ENCODE results near the gene TPRN. TPM values are rescaled to one million over a fixed set of nuclear protein-coding genes. Genes with fewer than 3 reads are reported as not detected.
A peak's percentile ranks its signal among the peaks of the same experiment; 100 is the strongest.

TPRN gene
- polyA plus RNA-seq, 1 of the 3 experiments (the other 2 are of a cell fraction) = 5.2 TPM

- Histone ChIP-seq H3F3A (replicated peaks; ENCODE audit: insufficient read depth) (peaks cover 4% of the 10 kb centered on the region), H3K9me3 (no peaks in the 10 kb centered on the region), H3K9ac (no peak overlapping the region), H3K27me3 (ENCODE audit: insufficient read depth) (no peaks in the 10 kb centered on the region), H4K20me1 (ENCODE audit: insufficient read depth) (no peaks in the 10 kb centered on the region), H3K36me3 (replicated peaks in 1 of 2; ENCODE audit: control insufficient read depth in 1 of 2, insufficient read depth in 2 of 2, low read length in 1 of 2) (peaks cover 0 to 1% of the 10 kb centered on the region in 2 experiments), H3K79me2 (ENCODE audit: insufficient read depth) (no peaks in the 10 kb centered on the region), H2AFZ (ENCODE audit: low read depth) (no peak overlapping the region), H3K4me1 (ENCODE audit: control insufficient read depth in 1 of 2, insufficient read depth in 2 of 2, low read depth in 1 of 2, low read length in 1 of 2) (peaks cover 5 to 19% of the 10 kb centered on the region in 2 experiments; a peak in 1 of 4 replicates), H3K9me2 (no peaks in the 10 kb centered on the region), H3K4me3 (ENCODE audit: low read depth in 2 of 2, low read length in 1 of 2) (peak overlapping the region in 1 of 2 experiments; percentile 56; a peak in 2 of 4 replicates), H3K27ac (ENCODE audit: low read depth in 2 of 2, low read length in 1 of 2) (no peak overlapping the region; a peak in 1 of 4 replicates), H3K4me2 (peak overlapping the region; percentile 73; the same call in 1 of the 2 replicates)
- 76% methylated on average over 7 of the region's 14 CpGs for WGBS (ENCODE audit: low lambda C conversion rate)
- ChIA-PET CTCF (interaction anchor here (0.9 to 7.7 kb wide), 4 partner anchors 16 to 103 kb away, joined by 3 to 95 read pairs (median 3); no protein-coding TSS in a partner anchor), POLR2A (interaction anchor here (1.1 to 2.9 kb wide), 2 partner anchors 20 to 91 kb away, joined by 3 to 12 read pairs; no protein-coding TSS in a partner anchor)
- TF ChIP-seq JUND (IDR thresholded peaks at IDR 0.05) = no peak
- no peak for TF ChIP-seq RCOR1 (IDR thresholded peaks at IDR 0.05; ENCODE audit: low read length)
- TF ChIP-seq MAX (IDR thresholded peaks at IDR 0.05; ENCODE audit: low read depth) = no peak
- no peak for TF ChIP-seq SMC3 (IDR thresholded peaks at IDR 0.05; ENCODE audit: low read depth, low read length)
- TF ChIP-seq CTCF (IDR thresholded peaks at IDR 0.05) = no peak
- DNase-seq = no peak
Measured at GRCh38 chr9:137221095-137221505, 20.6 kb upstream of the TPRN start.

GRCh38 chr9:137220317-137221094 is 20.0 kb upstream of the TPRN start:
- Histone ChIP-seq H2AFZ (ENCODE audit: low read depth) (no peak overlapping the region), H3K9me3 (no peaks in the 10 kb centered on the region), H3K27me3 (ENCODE audit: insufficient read depth) (no peaks in the 10 kb centered on the region), H3K4me1 (ENCODE audit: control insufficient read depth in 1 of 2, insufficient read depth in 2 of 2, low read depth in 1 of 2, low read length in 1 of 2) (peaks cover 5 to 17% of the 10 kb centered on the region in 2 experiments; a peak in 1 of 4 replicates), H3K79me2 (ENCODE audit: insufficient read depth) (no peaks in the 10 kb centered on the region), H3K9ac (no peak overlapping the region), H3K36me3 (replicated peaks in 1 of 2; ENCODE audit: control insufficient read depth in 1 of 2, insufficient read depth in 2 of 2, low read length in 1 of 2) (peaks cover 0 to 6% of the 10 kb centered on the region in 2 experiments), H3F3A (replicated peaks; ENCODE audit: insufficient read depth) (no peaks in the 10 kb centered on the region), H3K4me2 (no peak overlapping the region), H3K4me3 (ENCODE audit: low read depth in 2 of 2, low read length in 1 of 2) (no peak overlapping the region), H3K27ac (ENCODE audit: low read depth in 2 of 2, low read length in 1 of 2) (no peak overlapping the region), H4K20me1 (ENCODE audit: insufficient read depth) (no peaks in the 10 kb centered on the region), H3K9me2 (no peaks in the 10 kb centered on the region)
- WGBS (ENCODE audit: low lambda C conversion rate) = 95% methylated on average over 28 of the region's 52 CpGs
- ChIA-PET POLR2A (interaction anchor here (1.1 kb wide), 1 partner anchor 19 kb away, joined by 3 read pairs; no protein-coding TSS in a partner anchor), CTCF (interaction anchor here (0.9 to 1.5 kb wide), 3 partner anchors 16 to 102 kb away, joined by 3 read pairs; no protein-coding TSS in a partner anchor)
- TF ChIP-seq REST (IDR thresholded peaks at IDR 0.05; ENCODE audit: low read depth, low read length) = no peak
- TF ChIP-seq YY1 (IDR thresholded peaks at IDR 0.05; ENCODE audit: low read depth) = no peak
- no peak for TF ChIP-seq MXI1 (IDR thresholded peaks at IDR 0.05; ENCODE audit: low read depth, low read length)
- no peak for TF ChIP-seq RXRA (IDR thresholded peaks at IDR 0.05; ENCODE audit: borderline replicate concordance, low read depth)
- DNase-seq = no peak
